Left lung (tissue), 10 donors: ENCODE data around the gene LAMB3. TPM values are rescaled to one million over a fixed set of nuclear protein-coding genes. Genes with fewer than 3 reads are reported as not detected.

Experiments used
- ATAC-seq: fragments of 200-7000 bp; cut with Tn5 transposase; one replicate; pipeline ENCODE4 v1.9.1; 2020; ENCODE audit warnings: moderate library complexity
- DNase-seq, 4 donors: peaks; one replicate each; pipeline ENCODE4 v3.0.0-alpha.2; 2013 to 2020
- H3K27ac ChIP-seq, 2 donors: fragments of 200-600 bp; sonication (generic) in 1 of 2; one replicate each; pipeline versions ENCODE4 v1.5.0 to v1.8.0; 2020 to 2021
- H3K27me3 ChIP-seq, 2 donors: fragments of 200-600 bp; sonication (generic) in 1 of 2; one replicate each; pipeline versions ENCODE4 v1.5.0 to v1.8.0; 2020 to 2021
- H3K36me3 ChIP-seq, 2 donors: fragments of 200-600 bp; sonication (generic) in 1 of 2; one replicate each; pipeline versions ENCODE4 v1.5.0 to v1.8.0; 2020 to 2021
- H3K4me1 ChIP-seq, 2 donors: fragments of 200-600 bp; one replicate each; pipeline ENCODE4 v1.8.0; 2021
- H3K4me3 ChIP-seq, 2 donors: fragments of 200-600 bp; sonication (generic) in 1 of 2; one replicate each; pipeline versions ENCODE4 v1.5.0 to v1.8.0; 2020 to 2021; ENCODE audit warnings: mild to moderate bottlenecking in 1 of 2
- H3K9me3 ChIP-seq, 2 donors: fragments of 200-600 bp; sonication (generic) in 1 of 2; one replicate each; pipeline versions ENCODE4 v1.5.0 to v1.8.0; 2020 to 2021
- intact Hi-C, 2 donors: fragments of 100-400 bp; cut with DNase I; formaldehyde crosslinking; loops; one replicate each; pipeline versions ENCODE4 v1.11.2 to v1.14.2; 2022
- polyA plus RNA-seq, 6 donors: library from polyadenylated mRNA; unstranded; fragments of 120-200 nt; gene quantifications; one replicate each; pipeline ENCODE4 v1.2.1, GENCODE V29; 2013; ENCODE audit not compliant: insufficient read length in 6 of 6
- total RNA-seq, 2 donors: library from RNA; stranded (reverse); fragmentation: NEBNext Ultra II Directional; extraction: Animal tissue kit (Norgen Biotek cat#: 25700); gene quantifications; one replicate each; pipeline ENCODE4 v1.2.1, GENCODE V29; 2021
- TF ChIP-seq, protein P1 (sequence below), 2 donors: fragments of 200-600 bp; sonication (generic) in 1 of 2; IDR thresholded peaks; one replicate each; pipeline versions ENCODE4 v1.5.0 to v1.8.0; 2021; ENCODE audit warnings: antibody characterized with exemption in 2 of 2
- donor health status: DM: no; HTN: yes; CAD: no.
- donor health status: DM: no; HTN: no; CAD: no.

Gene LAMB3
- total and polyA plus RNA-seq, 8 donors = 54.1 to 126 (median 69.9) TPM

DNA sequence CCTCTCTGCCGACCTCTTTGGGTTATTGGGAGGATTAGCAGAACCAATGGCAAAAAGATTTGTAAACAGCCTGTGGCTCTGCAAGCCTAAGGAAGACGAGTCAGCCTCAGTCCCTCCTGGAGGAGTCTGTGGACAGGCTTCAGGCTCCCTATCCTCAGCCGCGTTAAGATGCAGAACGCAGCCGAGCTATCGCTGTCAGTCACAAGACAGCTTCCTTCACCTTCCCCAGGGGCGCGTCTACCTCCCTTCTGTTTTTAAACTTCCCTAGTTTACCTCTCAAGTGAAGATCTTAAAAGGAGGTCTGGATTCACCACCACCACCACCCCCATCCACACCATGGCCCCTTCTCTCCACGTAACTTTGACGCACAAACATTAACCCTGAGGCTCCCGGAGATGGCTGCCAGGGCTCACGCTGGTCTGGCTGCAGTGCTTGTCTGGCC is 68.0 kb downstream of the LAMB3 start:
- H3K4me3 ChIP-seq = no peak overlapping the region
- H3K9me3 ChIP-seq = no peaks in the 10 kb centered on the region
- H3K27me3 ChIP-seq = peaks cover 14 to 83% of the 10 kb centered on the region in 2 donors
- DNase-seq = peak in 1 of 4 donors; percentile 36
- peaks cover 0 to 3% of the 10 kb centered on the region in 2 donors for H3K4me1 ChIP-seq
- no peaks in the 10 kb centered on the region for H3K36me3 ChIP-seq
- H3K27ac ChIP-seq = no peak overlapping the region
- no peak for ATAC-seq
- intact Hi-C loops = loop anchor here in 1 of 2 donors (5.0 kb wide), 1 partner anchor 108 kb away; no protein-coding TSS in a partner anchor
- TF ChIP-seq, protein P1, sequence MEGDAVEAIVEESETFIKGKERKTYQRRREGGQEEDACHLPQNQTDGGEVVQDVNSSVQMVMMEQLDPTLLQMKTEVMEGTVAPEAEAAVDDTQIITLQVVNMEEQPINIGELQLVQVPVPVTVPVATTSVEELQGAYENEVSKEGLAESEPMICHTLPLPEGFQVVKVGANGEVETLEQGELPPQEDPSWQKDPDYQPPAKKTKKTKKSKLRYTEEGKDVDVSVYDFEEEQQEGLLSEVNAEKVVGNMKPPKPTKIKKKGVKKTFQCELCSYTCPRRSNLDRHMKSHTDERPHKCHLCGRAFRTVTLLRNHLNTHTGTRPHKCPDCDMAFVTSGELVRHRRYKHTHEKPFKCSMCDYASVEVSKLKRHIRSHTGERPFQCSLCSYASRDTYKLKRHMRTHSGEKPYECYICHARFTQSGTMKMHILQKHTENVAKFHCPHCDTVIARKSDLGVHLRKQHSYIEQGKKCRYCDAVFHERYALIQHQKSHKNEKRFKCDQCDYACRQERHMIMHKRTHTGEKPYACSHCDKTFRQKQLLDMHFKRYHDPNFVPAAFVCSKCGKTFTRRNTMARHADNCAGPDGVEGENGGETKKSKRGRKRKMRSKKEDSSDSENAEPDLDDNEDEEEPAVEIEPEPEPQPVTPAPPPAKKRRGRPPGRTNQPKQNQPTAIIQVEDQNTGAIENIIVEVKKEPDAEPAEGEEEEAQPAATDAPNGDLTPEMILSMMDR (IDR thresholded peaks at IDR 0.05) = no peak

DNA sequence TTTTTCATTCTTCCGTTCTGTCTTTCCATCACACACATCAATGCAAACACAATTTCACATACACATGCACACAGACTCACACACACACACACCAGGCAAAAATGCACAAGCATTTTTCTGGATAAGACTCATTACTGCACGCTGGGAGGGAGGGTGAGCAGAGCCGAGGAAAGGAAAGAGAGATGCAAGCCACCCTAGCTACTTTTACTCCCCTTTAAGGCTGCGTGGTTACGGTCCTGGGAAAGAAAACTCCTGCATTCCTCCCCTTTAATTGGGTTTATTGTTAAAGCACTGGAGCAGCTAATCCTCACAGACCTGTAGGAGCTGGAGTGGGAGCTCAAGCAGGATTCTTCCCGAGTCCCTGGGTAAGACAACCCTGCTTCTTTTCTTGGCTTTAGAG is 68.8 kb downstream of the LAMB3 start, which contains the start of gene CAMK1G:
TSS of gene CAMK1G (plus strand) at position 307 of the 400 bp plus-strand sequence. CDS start 11,270 bp downstream, outside the sequence.
- peak; percentile 34 for ATAC-seq
- no peak within 1 kb of the TSS for H3K4me3 ChIP-seq

DNA sequence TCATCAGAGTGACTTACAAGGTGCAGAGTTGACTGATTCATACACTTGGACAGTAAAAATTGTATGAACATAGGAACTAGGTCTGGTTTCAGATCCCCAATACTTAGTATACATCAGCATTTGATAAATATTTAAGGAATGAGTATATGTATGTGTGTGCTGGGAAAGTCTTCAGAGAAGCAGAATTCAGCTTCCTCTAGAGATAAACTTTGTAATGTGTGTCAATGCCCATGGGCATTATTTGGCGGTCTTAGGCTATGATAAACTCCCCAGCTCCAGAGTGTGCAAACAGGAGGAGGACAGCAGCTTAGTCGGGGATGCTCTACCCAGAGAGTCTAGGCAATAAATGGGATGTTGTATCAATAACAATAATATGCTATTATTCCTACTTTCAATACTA is 71.6 kb downstream of the LAMB3 start:
- Histone ChIP-seq H3K9me3 (no peaks in the 10 kb centered on the region), H3K4me1 (no peaks in the 10 kb centered on the region), H3K4me3 (no peak overlapping the region), H3K27me3 (peaks cover 14 to 77% of the 10 kb centered on the region in 2 donors), H3K27ac (no peak overlapping the region), H3K36me3 (no peaks in the 10 kb centered on the region)
- intact Hi-C loops = loop anchor here in 1 of 2 donors (5.0 kb wide), 1 partner anchor 112 kb away; no protein-coding TSS in a partner anchor
- ATAC-seq (no peak), DNase-seq (no peak)
- TF ChIP-seq, protein P1 (IDR thresholded peaks at IDR 0.05) = no peak

More for the DNA sequence above, 68.8 kb downstream of the LAMB3 start, which contains the start of gene CAMK1G:
- Histone ChIP-seq H3K4me1 (peaks cover 0 to 3% of the 10 kb centered on the region in 2 donors), H3K27me3 (peaks cover 14 to 91% of the 10 kb centered on the region in 2 donors), H3K36me3 (no peaks in the 10 kb centered on the region), H3K9me3 (no peaks in the 10 kb centered on the region), H3K27ac (no peak within 1 kb of the TSS)
- peak in 1 of 4 donors; percentile 65 for DNase-seq
- TF ChIP-seq, protein P1 (IDR thresholded peaks at IDR 0.05) = no peak
- intact Hi-C loops = loop anchor here in 1 of 2 donors (5.0 kb wide), 1 partner anchor 109 kb away; no protein-coding TSS in a partner anchor

DNA sequence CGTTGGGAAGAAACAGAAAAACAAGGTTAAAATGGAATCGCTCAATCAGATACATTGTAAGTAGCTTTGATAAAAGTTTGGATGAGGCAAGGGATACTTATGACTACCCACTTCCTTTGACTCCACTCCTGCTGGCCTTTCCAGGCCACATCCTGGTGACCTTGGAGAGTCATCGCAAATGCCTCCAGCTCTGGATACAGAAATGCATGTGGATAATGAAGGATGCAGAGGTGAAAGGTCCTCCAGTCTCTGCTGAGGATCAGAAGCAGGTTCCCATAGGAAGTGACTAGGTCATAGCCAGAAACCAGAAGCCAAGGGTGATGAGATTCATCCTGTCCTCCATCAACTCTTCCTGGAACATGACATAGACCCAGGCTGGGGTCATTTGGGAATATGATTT is 74.9 kb downstream of the LAMB3 start:
- H3K4me1 ChIP-seq = no peaks in the 10 kb centered on the region
- no peaks in the 10 kb centered on the region for H3K36me3 ChIP-seq
- no peaks in the 10 kb centered on the region for H3K9me3 ChIP-seq
- peaks cover 3 to 52% of the 10 kb centered on the region in 2 donors for H3K27me3 ChIP-seq
- intact Hi-C loops = loop anchor here (5.0 to 10.0 kb wide), 3 partner anchors 50 to 170 kb away; no protein-coding TSS in a partner anchor
- TF ChIP-seq, protein P1 (IDR thresholded peaks at IDR 0.05) = no peak
- H3K4me3 ChIP-seq = no peak overlapping the region
- DNase-seq (no peak), ATAC-seq (no peak)
- H3K27ac ChIP-seq = no peak overlapping the region

DNA sequence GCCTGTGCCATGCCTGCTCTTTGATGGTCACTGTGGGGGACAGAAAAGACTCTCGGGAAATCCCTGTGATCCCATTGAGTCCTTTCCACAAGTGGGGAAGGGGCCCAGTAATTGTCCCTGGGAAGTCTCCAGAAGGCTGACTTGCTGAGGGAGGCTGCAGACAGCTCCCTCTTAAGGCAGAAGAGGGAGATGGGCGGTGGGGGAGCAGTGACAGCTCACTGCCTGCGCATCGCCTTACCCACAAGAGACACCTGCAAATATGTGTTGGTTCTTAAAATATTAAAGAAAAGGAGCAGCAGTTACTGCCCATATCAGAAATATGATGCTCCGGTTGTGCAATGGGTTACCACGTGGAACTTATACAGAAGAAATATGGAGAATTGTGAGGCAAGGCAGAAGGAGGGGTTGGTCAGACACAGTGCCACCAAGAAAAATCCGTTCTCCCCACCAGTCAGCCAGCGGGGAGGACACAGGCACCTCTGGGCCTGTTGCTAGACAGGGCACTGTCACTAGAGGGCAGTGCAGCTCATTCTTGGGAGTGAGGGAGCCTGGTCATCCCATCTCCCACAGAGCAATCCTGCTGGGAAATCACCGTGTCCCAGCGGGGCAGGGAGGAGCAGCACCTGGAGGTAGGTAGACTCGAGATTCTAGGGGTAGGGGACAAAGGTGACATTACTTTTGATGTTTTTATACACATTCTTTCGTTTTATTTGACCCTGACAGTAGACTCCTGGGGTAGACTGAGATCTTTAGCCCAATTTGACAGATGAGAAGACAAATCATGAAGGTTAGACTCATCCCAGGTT is 75.6 kb downstream of the LAMB3 start:
- DNase-seq (peak; percentile 58 to 87 (median 80)), ATAC-seq (peak; percentile 100)
- Histone ChIP-seq H3K9me3 (no peaks in the 10 kb centered on the region), H3K27ac (no peak overlapping the region), H3K27me3 (peaks cover 1 to 44% of the 10 kb centered on the region in 2 donors), H3K4me1 (no peaks in the 10 kb centered on the region), H3K4me3 (no peak overlapping the region), H3K36me3 (no peaks in the 10 kb centered on the region)
- intact Hi-C loops = loop anchor here (5.0 to 10.0 kb wide), 3 partner anchors 51 to 171 kb away; no protein-coding TSS in a partner anchor
- TF ChIP-seq, protein P1 (IDR thresholded peaks at IDR 0.05) = peak; percentile 92 to 96
